Caco-2 (cell line): ENCODE measurements around the gene DDR2. TPM values are rescaled to one million over a fixed set of nuclear protein-coding genes. Genes with fewer than 3 reads are reported as not detected.

ENCODE experiments used
- BruUV-seq: library from RNA; stranded (reverse); fragments of 400-500 nt; replicated peaks from 2 replicates; lab custom pipeline; 2021; lab: Mats Ljungman, UMichigan
- CTCF ChIA-PET: fragments of 300-600 bp; sonication (Branson Sonifier 250); formaldehyde crosslinking; loops from one replicate; lab custom pipeline; 2022; ENCODE audit warnings: antibody characterized with exemption; lab: Charles Lee
- POLR2A ChIA-PET: fragments of 300-600 bp; sonication (Branson Sonifier 250); formaldehyde crosslinking; loops from one replicate; lab custom pipeline; 2022; ENCODE audit warnings: antibody characterized with exemption; lab: Charles Lee
- DNase-seq, 2 experiments: peaks; one replicate each; pipeline versions ENCODE4 v3.0.0 to v3.0.0-alpha.2; 2020 to 2022
- H3K27me3 ChIP-seq: replicated peaks from 2 replicates; pipeline ENCODE4 v1.6.0; 2011; ENCODE audit warnings: low read length; ENCODE audit not compliant: control insufficient read depth, insufficient read depth
- H3K36me3 ChIP-seq: 2 replicates; pipeline ENCODE4 v1.5.1; 2011; ENCODE audit warnings: low read length; ENCODE audit not compliant: control insufficient read depth, insufficient read depth
- H3K4me1 ChIP-seq: fragments of 250-450 bp; sonication (Bioruptor Pico); 2 replicates; pipeline ENCODE4 v1.5.1; 2020; ENCODE audit warnings: mild to moderate bottlenecking
- H3K4me3 ChIP-seq: 2 replicates; pipeline ENCODE4 v1.5.1; 2011; ENCODE audit warnings: low read depth, mild to moderate bottlenecking, control low read depth, low read length
- H3K9me3 ChIP-seq: fragments of 250-450 bp; sonication (Bioruptor Pico); 2 replicates; pipeline ENCODE4 v1.5.1; 2020; ENCODE audit warnings: mild to moderate bottlenecking, moderate library complexity
- H3K27ac Mint-ChIP-seq: one replicate; pipeline ENCODE4 v1.8.0; 2022; ENCODE audit warnings: mixed read lengths; ENCODE audit not compliant: unreplicated experiment
- H3K27me3 Mint-ChIP-seq: one replicate; pipeline ENCODE4 v1.8.0; 2022; ENCODE audit warnings: mixed read lengths; ENCODE audit not compliant: insufficient read depth, unreplicated experiment
- H3K36me3 Mint-ChIP-seq: one replicate; pipeline ENCODE4 v1.8.0; 2022; ENCODE audit warnings: mild to moderate bottlenecking, mixed read lengths; ENCODE audit not compliant: insufficient read depth, unreplicated experiment
- H3K4me1 Mint-ChIP-seq: one replicate; pipeline ENCODE4 v1.8.0; 2022; ENCODE audit warnings: low read depth, mixed read lengths; ENCODE audit not compliant: unreplicated experiment
- H3K4me3 Mint-ChIP-seq: one replicate; pipeline ENCODE4 v1.8.0; 2022; ENCODE audit warnings: mild to moderate bottlenecking, moderate library complexity, mixed read lengths; ENCODE audit not compliant: unreplicated experiment
- H3K9me3 Mint-ChIP-seq: one replicate; pipeline ENCODE4 v1.8.0; 2022; ENCODE audit warnings: mixed read lengths; ENCODE audit not compliant: unreplicated experiment
- intact Hi-C: fragments of 100-400 bp; cut with micrococcal nuclease; formaldehyde crosslinking; loops from one replicate; pipeline ENCODE4 v1.10.0; 2022; ENCODE audit not compliant: unreplicated experiment
- total RNA-seq: library from RNA; stranded (reverse); gene quantifications from 2 replicates; pipeline ENCODE4 v1.2.3, GENCODE V29; 2022
- TF ChIP-seq, protein P1 (sequence below), 2 experiments: fragments of 200-600 bp in 1 of 2; IDR thresholded peaks; 1 replicate in 1 of 2; 2 replicates in 1 of 2; pipeline versions ENCODE4 v1.5.1 to v1.8.0; 2011 to 2022; ENCODE audit warnings: antibody characterized with exemption in 1 of 2, control low read depth in 1 of 2, inconsistent platforms in 1 of 2, low read depth in 1 of 2, low read length in 1 of 2, mild to moderate bottlenecking in 1 of 2, moderate library complexity in 1 of 2; ENCODE audit not compliant: insufficient read depth in 1 of 2, severe bottlenecking in 1 of 2, unreplicated experiment in 1 of 2

Gene DDR2
- total RNA-seq, 1 experiment from 2014 or later, result 0.73 TPM

DNA sequence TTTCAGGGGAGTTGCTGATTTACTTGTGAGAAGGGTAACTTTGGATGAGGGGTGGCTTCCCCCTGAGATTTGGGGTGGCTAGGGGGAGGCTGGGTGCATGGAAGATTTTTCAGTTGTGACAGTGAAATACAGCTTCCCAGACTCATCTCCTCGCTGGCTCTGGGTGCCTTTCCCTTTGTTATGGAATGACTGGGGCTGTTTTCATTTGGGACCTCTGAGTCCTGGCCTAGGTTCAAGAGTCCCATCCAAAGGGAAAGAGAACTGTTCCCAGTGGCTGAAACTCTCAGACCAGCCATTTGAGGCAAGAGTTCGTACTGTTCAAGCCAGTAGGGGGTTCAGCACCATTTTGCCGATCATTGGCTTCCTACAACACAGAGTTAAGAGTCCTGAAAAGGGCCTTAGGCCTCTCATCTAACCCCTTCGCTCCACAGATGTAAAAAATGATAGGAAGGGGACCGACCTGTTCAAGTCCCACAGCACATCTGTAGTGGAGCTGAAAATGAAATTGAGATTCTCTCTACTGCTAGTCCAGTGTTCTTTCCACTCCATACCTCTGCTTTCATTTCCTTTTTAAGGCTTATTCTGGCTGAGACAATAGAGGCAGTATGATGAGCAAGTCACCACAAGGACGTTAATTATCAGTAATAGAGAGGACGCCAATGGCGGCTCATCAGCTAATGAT, 958 bp downstream of the DDR2 start:
- TF ChIP-seq, protein P1, sequence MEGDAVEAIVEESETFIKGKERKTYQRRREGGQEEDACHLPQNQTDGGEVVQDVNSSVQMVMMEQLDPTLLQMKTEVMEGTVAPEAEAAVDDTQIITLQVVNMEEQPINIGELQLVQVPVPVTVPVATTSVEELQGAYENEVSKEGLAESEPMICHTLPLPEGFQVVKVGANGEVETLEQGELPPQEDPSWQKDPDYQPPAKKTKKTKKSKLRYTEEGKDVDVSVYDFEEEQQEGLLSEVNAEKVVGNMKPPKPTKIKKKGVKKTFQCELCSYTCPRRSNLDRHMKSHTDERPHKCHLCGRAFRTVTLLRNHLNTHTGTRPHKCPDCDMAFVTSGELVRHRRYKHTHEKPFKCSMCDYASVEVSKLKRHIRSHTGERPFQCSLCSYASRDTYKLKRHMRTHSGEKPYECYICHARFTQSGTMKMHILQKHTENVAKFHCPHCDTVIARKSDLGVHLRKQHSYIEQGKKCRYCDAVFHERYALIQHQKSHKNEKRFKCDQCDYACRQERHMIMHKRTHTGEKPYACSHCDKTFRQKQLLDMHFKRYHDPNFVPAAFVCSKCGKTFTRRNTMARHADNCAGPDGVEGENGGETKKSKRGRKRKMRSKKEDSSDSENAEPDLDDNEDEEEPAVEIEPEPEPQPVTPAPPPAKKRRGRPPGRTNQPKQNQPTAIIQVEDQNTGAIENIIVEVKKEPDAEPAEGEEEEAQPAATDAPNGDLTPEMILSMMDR (IDR thresholded peaks at IDR 0.05; ENCODE audit: insufficient read depth in 1 of 2, low read depth in 1 of 2, low read length in 1 of 2, severe bottlenecking in 1 of 2, unreplicated experiment in 1 of 2), result no peak
- CTCF ChIA-PET, result interaction anchor here (0.6 kb wide), 1 partner anchor 1057 kb away, joined by 3 read pairs; no protein-coding TSS in a partner anchor

GRCh38 chr1:162635418-162635817, 3.2 kb downstream of the DDR2 start:
- Mint-ChIP-seq H3K9me3 (no peaks in the 10 kb centered on the region), H3K27me3 (peaks cover 3% of the 10 kb centered on the region), H3K4me1 (peaks cover 7% of the 10 kb centered on the region), H3K4me3 (no peak overlapping the region), H3K27ac (no peak overlapping the region), H3K36me3 (no peaks in the 10 kb centered on the region)
- CTCF ChIA-PET, result no interaction called here
- Histone ChIP-seq H3K27me3 (no peaks in the 10 kb centered on the region), H3K36me3 (no peaks in the 10 kb centered on the region), H3K9me3 (no peaks in the 10 kb centered on the region; the same call in 1 of the 2 replicates), H3K4me3 (no peak overlapping the region), H3K4me1 (no peaks in the 10 kb centered on the region)
- DNase-seq, result no peak
- POLR2A ChIA-PET, result no interaction called here
- TF ChIP-seq, protein P1 (IDR thresholded peaks at IDR 0.05; ENCODE audit: insufficient read depth in 1 of 2, low read depth in 1 of 2, low read length in 1 of 2, severe bottlenecking in 1 of 2, unreplicated experiment in 1 of 2), result no peak
- BruUV-seq, result no TSS peak
- intact Hi-C loops, result no loop called here

More for the DNA sequence above, 958 bp downstream of the DDR2 start:
- intact Hi-C loops, result no loop called here
- Histone ChIP-seq H3K36me3 (no peaks in the 10 kb centered on the region), H3K4me1 (no peaks in the 10 kb centered on the region), H3K4me3 (no peak overlapping the region), H3K9me3 (no peaks in the 10 kb centered on the region), H3K27me3 (no peaks in the 10 kb centered on the region; the same call in 1 of the 2 replicates)
- Mint-ChIP-seq H3K36me3 (no peaks in the 10 kb centered on the region), H3K4me3 (no peak overlapping the region), H3K27me3 (no peaks in the 10 kb centered on the region), H3K4me1 (peaks cover 7% of the 10 kb centered on the region), H3K9me3 (no peaks in the 10 kb centered on the region), H3K27ac (no peak overlapping the region)
- POLR2A ChIA-PET, result no interaction called here
- DNase-seq, result no peak
- no TSS peak for BruUV-seq

- Mint-ChIP-seq H3K27me3 (peaks cover 3% of the 10 kb centered on the region), H3K4me1 (no peaks in the 10 kb centered on the region), H3K9me3 (no peaks in the 10 kb centered on the region), H3K4me3 (no peak overlapping the region), H3K27ac (no peak overlapping the region), H3K36me3 (no peaks in the 10 kb centered on the region)
- DNase-seq, result no peak
- H3K4me3 ChIP-seq, result no peak overlapping the region
- H3K36me3 ChIP-seq, result no peaks in the 10 kb centered on the region
- H3K9me3 ChIP-seq, result no peaks in the 10 kb centered on the region; the same call in 1 of the 2 replicates
- intact Hi-C loops, result no loop called here
- no peaks in the 10 kb centered on the region for H3K27me3 ChIP-seq
- BruUV-seq, result no TSS peak
- H3K4me1 ChIP-seq, result no peaks in the 10 kb centered on the region
- POLR2A ChIA-PET, result no interaction called here
- CTCF ChIA-PET, result interaction anchor here (0.7 kb wide), 1 partner anchor 327 kb away, joined by 4 read pairs; no protein-coding TSS in a partner anchor
- TF ChIP-seq, protein P1 (IDR thresholded peaks at IDR 0.05; ENCODE audit: insufficient read depth in 1 of 2, low read depth in 1 of 2, low read length in 1 of 2, severe bottlenecking in 1 of 2, unreplicated experiment in 1 of 2), result no peak
Measured at GRCh38 chr1:162639718-162640117, 7.5 kb downstream of the DDR2 start.
